HepG2 (cell line): ENCODE results near the gene MYL4. TPM values are rescaled to one million over a fixed set of nuclear protein-coding genes. Genes with fewer than 3 reads are reported as not detected.
A peak's percentile ranks its signal among the peaks of the same experiment; 100 is the strongest.
"Not testable (repeated sequence)": the region's sequence is repeated elsewhere in the genome, so short reads cannot be mapped to it uniquely, and the experiment has no call there.

ENCODE experiments used
- ATAC-seq: fragments of 200-7000 bp; cut with Tn5 transposase; 3 replicates; pipeline ENCODE4 v1.9.1; 2020; ENCODE audit warnings: mild to moderate bottlenecking, moderate library complexity
- BruUV-seq: library from RNA; stranded (reverse); fragments of 400-500 nt; replicated peaks from 2 replicates; lab custom pipeline; 2021; lab: Mats Ljungman, UMichigan
- CTCF ChIA-PET: fragments of 300-600 bp; formaldehyde crosslinking; extraction: SDS; loops from one replicate; lab custom pipeline; 2021; ENCODE audit warnings: low total read pairs, inconsistent platforms, low intra/inter-chr PET ratio; lab: Yijun Ruan, JAX
- POLR2A ChIA-PET: fragments of 350-600 bp; sonication (Branson Sonifier 250); formaldehyde crosslinking; loops from one replicate; lab custom pipeline; 2020; ENCODE audit warnings: antibody characterized with exemption, inconsistent platforms; lab: Yijun Ruan, JAX
- DNase-seq: peaks from one replicate; pipeline ENCODE4 v3.0.0-alpha.2; 2015; ENCODE audit warnings: low spot score
- FAIRE-seq: peaks from 3 replicates; lab custom pipeline; 2011; peaks lifted over from hg19 to GRCh38; lab: Jason Lieb, UNC
- H2AFZ ChIP-seq: one replicate; pipeline ENCODE4 v1.6.1; 2011; ENCODE audit warnings: low read length, inconsistent platforms
- H3K27ac ChIP-seq: fragments of 300-600 bp; 3 replicates; pipeline ENCODE4 v1.8.0; 2011; ENCODE audit warnings: mixed run types, mild to moderate bottlenecking, mixed read lengths, low read length, inconsistent platforms; ENCODE audit not compliant: insufficient read depth; ENCODE audit errors: extremely low read length
- H3K27me3 ChIP-seq, 2 experiments: fragments of 200-600 bp in 1 of 2; 2 replicates in 1 of 2; 3 replicates in 1 of 2; pipeline versions ENCODE4 v1.6.0 to v1.8.0; 2011; ENCODE audit warnings: low read length in 2 of 2, mild to moderate bottlenecking in 2 of 2, moderate library complexity in 2 of 2, inconsistent platforms in 1 of 2; ENCODE audit not compliant: insufficient read depth in 2 of 2, control insufficient read depth in 1 of 2
- H3K36me3 ChIP-seq, 2 experiments: fragments of 200-600 bp in 1 of 2; replicated peaks in 1 of 2; 2 replicates in 1 of 2; 3 replicates in 1 of 2; pipeline versions ENCODE4 v1.5.1 to v1.8.0; 2011; ENCODE audit warnings: low read length in 2 of 2, inconsistent platforms in 1 of 2; ENCODE audit not compliant: insufficient read depth in 2 of 2, control insufficient read depth in 1 of 2
- H3K4me1 ChIP-seq: 2 replicates; pipeline ENCODE4 v1.5.1; 2012; ENCODE audit warnings: low read length, inconsistent platforms; ENCODE audit not compliant: insufficient read depth
- H3K4me2 ChIP-seq: 2 replicates; pipeline ENCODE4 v1.6.0; 2011; ENCODE audit warnings: low read depth, low read length, inconsistent platforms
- H3K4me3 ChIP-seq, 3 experiments: fragments of 200-600 bp in 1 of 3; sonication (generic), shearing (Covaris generic) in 1 of 3; replicated peaks in 1 of 3; 2 replicates each; pipeline ENCODE4 v1.5.1; 2011 to 2016; ENCODE audit warnings: low read length in 3 of 3, inconsistent platforms in 2 of 3, low read depth in 2 of 3, mild to moderate bottlenecking in 2 of 3, control low read depth in 1 of 3, mixed read lengths in 1 of 3; ENCODE audit not compliant: insufficient read depth in 1 of 3
- H3K79me2 ChIP-seq: one replicate; pipeline ENCODE4 v1.6.1; 2011; ENCODE audit warnings: low read length, inconsistent platforms; ENCODE audit not compliant: insufficient read depth
- H3K9ac ChIP-seq: 2 replicates; pipeline ENCODE4 v1.6.0; 2011; ENCODE audit warnings: mild to moderate bottlenecking, low read depth, low read length, inconsistent platforms; ENCODE audit not compliant: insufficient read depth
- H3K9me3 ChIP-seq: 2 replicates; pipeline ENCODE4 v1.5.1; 2012; ENCODE audit warnings: mild to moderate bottlenecking, low read length
- H4K20me1 ChIP-seq: 2 replicates; pipeline ENCODE4 v1.6.0; 2011; ENCODE audit warnings: inconsistent platforms, mild to moderate bottlenecking, low read length, moderate library complexity; ENCODE audit not compliant: insufficient read depth
- ARID3A ChIP-seq: IDR thresholded peaks from 2 replicates; pipeline ENCODE4 v1.6.1; 2012; ENCODE audit warnings: low read depth, low read length, improper control_type of control experiment
- FOSL2 ChIP-seq: sonication (generic); formaldehyde crosslinking; IDR thresholded peaks from 2 replicates; pipeline ENCODE4 v1.4.0; 2020; ENCODE audit warnings: missing genetic modification reagents
- ISX ChIP-seq: sonication (generic); formaldehyde crosslinking; conservative IDR thresholded peaks from 2 replicates; pipeline ENCODE4 v1.5.0; 2020; ENCODE audit warnings: missing genetic modification reagents
- TEAD3 ChIP-seq: optimal IDR thresholded peaks from 2 replicates; pipeline ENCODE3; 2016; ENCODE audit warnings: borderline replicate concordance
- WGBS: methylation state at CpG from one replicate; pipeline ENCODE4 v1.1.6; 2017; ENCODE audit warnings: low lambda C conversion rate; 5-methylcytosine and 5-hydroxymethylcytosine counted together
- in situ Hi-C: cut with HindIII; loops from 2 replicates; pipeline ENCODE4 v1.10.0; 2017; ENCODE audit warnings: low pct_unique_long_range_greater_than_20kb; ENCODE audit not compliant: extremely low pct_ligation_motif_present
- intact Hi-C: fragments of 100-400 bp; cut with micrococcal nuclease; formaldehyde crosslinking; loops from one replicate; pipeline ENCODE4 v1.10.0; 2022; ENCODE audit not compliant: unreplicated experiment
- polyA plus RNA-seq, 8 experiments: library from polyadenylated mRNA; depleted of rRNA in 3 of 8; stranded (reverse) in 7 of 8; unstranded in 1 of 8; fragments of >200 nt; fragmentation: Illumina TruSeq in 4 of 8; extraction: Trizol in 4 of 8; gene quantifications; 2 replicates each; pipeline versions ENCODE4 v1.2.1 to v1.2.3, GENCODE V29; 2011 to 2016; ENCODE audit warnings: low read depth in 4 of 8, missing spikeins in 1 of 8, mixed read lengths in 1 of 8; ENCODE audit not compliant: insufficient read depth in 1 of 8
- total RNA-seq, 5 experiments: library from RNA; depleted of rRNA; stranded (reverse); fragments of >200 nt; fragmentation: Illumina TruSeq; extraction: Trizol; gene quantifications; 2 replicates each; pipeline ENCODE4 v1.2.3, GENCODE V29; 2016; ENCODE audit warnings: low read depth in 1 of 5

The MYL4 gene
- total and polyA plus RNA-seq, 2 of the 13 experiments (the other 11 are each of a cell fraction or from before 2014, with no cell fraction given) = not detected

- TF ChIP-seq ARID3A (peak; percentile 34; the same call in 1 of the 2 replicates), FOSL2 (CRISPR knock-in tag) (peak; percentile 45), TEAD3 (peak; percentile 22)
- TF ChIP-seq, all 625 proteins: peak for 8
These were observed 58.2 kb downstream of the MYL4 start (continued) for GRCh38 chr17:47267354-47267828.

GRCh38 chr17:47268964-47269363 lies 59.8 kb downstream of the MYL4 start:
- H3K27me3 ChIP-seq, DNase-seq, H3K36me3 ChIP-seq, ATAC-seq, FAIRE-seq, CTCF ChIA-PET, H3K27ac ChIP-seq, H2AFZ ChIP-seq, H4K20me1 ChIP-seq, H3K4me2 ChIP-seq, intact Hi-C loops, H3K79me2 ChIP-seq, H3K9me3 ChIP-seq, H3K9ac ChIP-seq, BruUV-seq, H3K4me3 ChIP-seq, in situ Hi-C loops: not testable (repeated sequence)
- H3K4me1 ChIP-seq = peaks cover 26% of the 10 kb centered on the region
- 25% methylated on average over 3 of the region's 3 CpGs for WGBS
- 0 out of 2 replicates have a peak, but pooled peaks have one; percentile 22 for TF ChIP-seq ISX
- POLR2A ChIA-PET = interaction anchor here (1.3 kb wide), 1 partner anchor 17 kb away, joined by 3 read pairs; no protein-coding TSS in a partner anchor

- H4K20me1 ChIP-seq, H3K9me3 ChIP-seq, H3K27ac ChIP-seq, H3K79me2 ChIP-seq, H3K4me2 ChIP-seq, H3K4me3 ChIP-seq, ATAC-seq, H3K27me3 ChIP-seq, BruUV-seq, DNase-seq, H3K9ac ChIP-seq, H2AFZ ChIP-seq, CTCF ChIA-PET, intact Hi-C loops, in situ Hi-C loops, H3K36me3 ChIP-seq, FAIRE-seq: not testable (repeated sequence)
- peaks cover 26% of the 10 kb centered on the region for H3K4me1 ChIP-seq
- POLR2A ChIA-PET = interaction anchor here (1.3 kb wide), 1 partner anchor 18 kb away, joined by 3 read pairs; no protein-coding TSS in a partner anchor
These were observed 60.6 kb downstream of the MYL4 start for GRCh38 chr17:47269561-47270280.
